Neural cell (in vitro differentiated cells): ENCODE measurements around the gene MEF2A. TPM values are rescaled to one million over a fixed set of nuclear protein-coding genes. Genes with fewer than 3 reads are reported as not detected.
"Not testable (repeated sequence)": the region's sequence is repeated elsewhere in the genome, so short reads cannot be mapped to it uniquely, and the experiment has no call there.

Experiments
- H2AFZ ChIP-seq: fragments of 200-600, 300-800 bp; sonication (generic), shearing (Covaris generic); 2 replicates; pipeline ENCODE4 v1.6.0; 2014; ENCODE audit warnings: low read depth, mild to moderate bottlenecking, antibody characterized with exemption, low read length, moderate library complexity
- H3F3A ChIP-seq: fragments of 200-600 bp; shearing (Covaris generic); 2 replicates; pipeline ENCODE4 v1.6.1; 2016; ENCODE audit warnings: mild to moderate bottlenecking, moderate library complexity, mixed read lengths, antibody characterized with exemption, low read length; ENCODE audit not compliant: insufficient read depth, poor library complexity, severe bottlenecking
- H3K27ac ChIP-seq: fragments of 200-600, 300-800 bp; sonication (generic), shearing (Covaris generic); 2 replicates; pipeline ENCODE4 v1.5.1; 2014; ENCODE audit warnings: mild to moderate bottlenecking, low read length, moderate library complexity
- H3K27me3 ChIP-seq: fragments of 300-800, 200-600 bp; sonication (generic), shearing (Covaris generic); 2 replicates; pipeline ENCODE4 v1.6.0; 2014; ENCODE audit warnings: mild to moderate bottlenecking, low read depth, low read length, moderate library complexity; ENCODE audit not compliant: insufficient read depth
- H3K36me3 ChIP-seq: fragments of 300-800, 200-600 bp; sonication (generic), shearing (Covaris generic); 2 replicates; pipeline ENCODE4 v1.5.1; 2014; ENCODE audit warnings: mild to moderate bottlenecking, antibody characterized with exemption, low read length, moderate library complexity; ENCODE audit not compliant: insufficient read depth
- H3K4me2 ChIP-seq: fragments of 300-800, 200-600 bp; sonication (generic), shearing (Covaris generic); 2 replicates; pipeline ENCODE4 v1.6.0; 2014; ENCODE audit warnings: mild to moderate bottlenecking, low read length
- H3K4me3 ChIP-seq: fragments of 300-800, 200-600 bp; sonication (generic), shearing (Covaris generic); 2 replicates; pipeline ENCODE4 v1.5.1; 2014; ENCODE audit warnings: mild to moderate bottlenecking, low read length, moderate library complexity
- H3K79me2 ChIP-seq: fragments of 200-600 bp; shearing (Covaris generic); replicated peaks from 2 replicates; pipeline ENCODE4 v1.6.0; 2014; ENCODE audit warnings: mild to moderate bottlenecking, low read length, moderate library complexity; ENCODE audit not compliant: insufficient read depth
- H3K9ac ChIP-seq: fragments of 300-800, 200-600 bp; sonication (generic), shearing (Covaris generic); 2 replicates; pipeline ENCODE4 v1.6.1; 2016; ENCODE audit warnings: mild to moderate bottlenecking, low read length, mixed read lengths
- H3K9me2 ChIP-seq: fragments of 200-600 bp; shearing (Covaris generic); 2 replicates; pipeline ENCODE4 v1.6.1; 2016; ENCODE audit warnings: mild to moderate bottlenecking, low read length, mixed read lengths; ENCODE audit not compliant: insufficient read depth
- H3K9me3 ChIP-seq: fragments of 200-600, 300-800 bp; sonication (generic), shearing (Covaris generic); 2 replicates; pipeline ENCODE4 v1.6.1; 2016; ENCODE audit warnings: mild to moderate bottlenecking, mixed run types, low read length, moderate library complexity, mixed read lengths
- H4K20me1 ChIP-seq: fragments of 200-600 bp; shearing (Covaris generic); 2 replicates; pipeline ENCODE4 v1.6.1; 2016; ENCODE audit warnings: mild to moderate bottlenecking, mixed run types; ENCODE audit not compliant: insufficient read depth
- EP300 ChIP-seq: fragments of 450-650 bp; conservative IDR thresholded peaks from 2 replicates; pipeline ENCODE4 v1.6.1; 2014; ENCODE audit warnings: antibody characterized with exemption, mild to moderate bottlenecking, moderate library complexity; ENCODE audit not compliant: poor library complexity, severe bottlenecking
- EZH2 ChIP-seq: fragments of 200-600, 300-800 bp; shearing (Covaris generic), sonication (generic); IDR thresholded peaks from 2 replicates; pipeline ENCODE4 v1.6.1; 2014; ENCODE audit warnings: antibody characterized with exemption, low read length, borderline replicate concordance, mild to moderate bottlenecking; ENCODE audit not compliant: insufficient read depth, poor library complexity, severe bottlenecking
- MXI1 ChIP-seq: fragments of 450-650 bp; conservative IDR thresholded peaks from 2 replicates; pipeline ENCODE4 v1.6.1; 2014; ENCODE audit warnings: antibody characterized with exemption, mild to moderate bottlenecking; ENCODE audit not compliant: poor library complexity, severe bottlenecking
- POLR2AphosphoS5 ChIP-seq: IDR thresholded peaks from 2 replicates; pipeline ENCODE4 v1.6.1; 2012
- RAD21 ChIP-seq: fragments of 450-650 bp; conservative IDR thresholded peaks from 2 replicates; pipeline ENCODE4 v1.6.1; 2014; ENCODE audit warnings: antibody characterized with exemption, mild to moderate bottlenecking, moderate library complexity
- REST ChIP-seq: IDR thresholded peaks from 2 replicates; pipeline ENCODE4 v1.6.1; 2012; ENCODE audit warnings: borderline replicate concordance
- SMC3 ChIP-seq: fragments of 450-650 bp; conservative IDR thresholded peaks from 2 replicates; pipeline ENCODE4 v1.6.1; 2014; ENCODE audit warnings: antibody characterized with exemption, mild to moderate bottlenecking, moderate library complexity; ENCODE audit not compliant: poor library complexity
- TAF1 ChIP-seq: IDR thresholded peaks from 2 replicates; pipeline ENCODE4 v1.6.1; 2012; ENCODE audit warnings: low read depth
- polyA plus RNA-seq: library from polyadenylated mRNA; depleted of rRNA; stranded (reverse); fragments of >200 nt; gene quantifications from 2 replicates; pipeline ENCODE4 v1.2.3, GENCODE V29; 2014
- TF ChIP-seq, protein P1 (sequence below): fragments of 450-650 bp; IDR thresholded peaks from 2 replicates; pipeline ENCODE4 v1.5.1; 2014; ENCODE audit warnings: antibody characterized with exemption, mild to moderate bottlenecking, moderate library complexity; ENCODE audit not compliant: poor library complexity, severe bottlenecking

The MEF2A gene
- polyA plus RNA-seq, 1 donor from 2014 or later = 32.2 TPM

- H3K9me3 ChIP-seq = no peaks in the 10 kb centered on the region
- H3K9ac ChIP-seq = no peak overlapping the region
- H3K4me2 ChIP-seq = no peak overlapping the region
- no peaks in the 10 kb centered on the region for H3F3A ChIP-seq
- H3K79me2 ChIP-seq = no peaks in the 10 kb centered on the region
- H2AFZ ChIP-seq = no peak overlapping the region
- no peaks in the 10 kb centered on the region for H3K27me3 ChIP-seq
- H3K27ac ChIP-seq = no peak overlapping the region
- TF ChIP-seq, protein P1, sequence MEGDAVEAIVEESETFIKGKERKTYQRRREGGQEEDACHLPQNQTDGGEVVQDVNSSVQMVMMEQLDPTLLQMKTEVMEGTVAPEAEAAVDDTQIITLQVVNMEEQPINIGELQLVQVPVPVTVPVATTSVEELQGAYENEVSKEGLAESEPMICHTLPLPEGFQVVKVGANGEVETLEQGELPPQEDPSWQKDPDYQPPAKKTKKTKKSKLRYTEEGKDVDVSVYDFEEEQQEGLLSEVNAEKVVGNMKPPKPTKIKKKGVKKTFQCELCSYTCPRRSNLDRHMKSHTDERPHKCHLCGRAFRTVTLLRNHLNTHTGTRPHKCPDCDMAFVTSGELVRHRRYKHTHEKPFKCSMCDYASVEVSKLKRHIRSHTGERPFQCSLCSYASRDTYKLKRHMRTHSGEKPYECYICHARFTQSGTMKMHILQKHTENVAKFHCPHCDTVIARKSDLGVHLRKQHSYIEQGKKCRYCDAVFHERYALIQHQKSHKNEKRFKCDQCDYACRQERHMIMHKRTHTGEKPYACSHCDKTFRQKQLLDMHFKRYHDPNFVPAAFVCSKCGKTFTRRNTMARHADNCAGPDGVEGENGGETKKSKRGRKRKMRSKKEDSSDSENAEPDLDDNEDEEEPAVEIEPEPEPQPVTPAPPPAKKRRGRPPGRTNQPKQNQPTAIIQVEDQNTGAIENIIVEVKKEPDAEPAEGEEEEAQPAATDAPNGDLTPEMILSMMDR = no peak
- TF ChIP-seq SMC3 (no peak), EZH2 (no peak), MXI1 (no peak), EP300 (no peak), TAF1 (no peak), POLR2AphosphoS5 (no peak), REST (no peak), RAD21 (no peak)
- no peaks in the 10 kb centered on the region for H3K36me3 ChIP-seq
- no peaks in the 10 kb centered on the region for H3K9me2 ChIP-seq
- no peaks in the 10 kb centered on the region for H4K20me1 ChIP-seq
- no peak overlapping the region for H3K4me3 ChIP-seq
Observed at GRCh38 chr15:99657996-99658395, 92.2 kb downstream of the MEF2A start.

- Histone ChIP-seq H3K79me2 (no peaks in the 10 kb centered on the region), H3K36me3 (no peaks in the 10 kb centered on the region), H3K27ac (no peak overlapping the region), H3K27me3 (no peaks in the 10 kb centered on the region), H4K20me1 (no peaks in the 10 kb centered on the region), H3K9me2 (no peaks in the 10 kb centered on the region), H3K4me2 (no peak overlapping the region), H3K4me3 (no peak overlapping the region), H3K9ac (no peak overlapping the region), H2AFZ (no peak overlapping the region), H3K9me3 (no peaks in the 10 kb centered on the region), H3F3A (no peaks in the 10 kb centered on the region)
- TF ChIP-seq EZH2 (no peak), TAF1 (no peak), MXI1 (no peak), RAD21 (no peak), POLR2AphosphoS5 (no peak), REST (no peak), EP300 (no peak), SMC3 (no peak)
- TF ChIP-seq, protein P1 = no peak
Observed at GRCh38 chr15:99662903-99663302, 97.1 kb downstream of the MEF2A start.

DNA sequence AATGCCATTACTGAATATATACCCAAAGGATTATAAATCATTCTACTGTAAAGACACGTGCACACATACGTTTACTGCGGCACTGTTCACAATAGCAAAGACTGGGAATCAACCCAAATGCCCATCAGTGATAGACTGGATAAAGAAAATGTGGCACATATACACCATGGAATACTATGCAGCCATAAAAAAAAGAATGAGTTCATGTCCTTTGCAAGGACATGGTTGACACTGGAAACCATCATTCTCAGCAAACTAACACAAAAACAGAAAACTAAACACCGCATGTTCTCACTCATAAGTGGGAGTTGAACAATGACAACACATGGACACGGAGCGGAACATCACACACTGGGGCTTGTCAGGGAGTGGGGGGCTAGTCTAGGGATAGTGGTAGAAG, 100.3 kb downstream of the MEF2A start:
- not testable (repeated sequence) for H3K27me3 ChIP-seq, H3K27ac ChIP-seq, H3F3A ChIP-seq, H3K36me3 ChIP-seq, H3K4me2 ChIP-seq, H3K9me3 ChIP-seq, H4K20me1 ChIP-seq, H3K9me2 ChIP-seq, H3K79me2 ChIP-seq, H2AFZ ChIP-seq, H3K4me3 ChIP-seq, H3K9ac ChIP-seq
